CD14-positive monocyte (primary cell): ENCODE data around the gene STARD3. TPM values are rescaled to one million over a fixed set of nuclear protein-coding genes. Genes with fewer than 3 reads are reported as not detected.

ENCODE experiments used
- DNase-seq, 3 donors: peaks; one replicate each; pipeline ENCODE4 v3.0.0-alpha.2; 2011 to 2022
- H2AFZ ChIP-seq: 2 replicates; pipeline ENCODE4 v1.6.0; 2012; ENCODE audit warnings: mild to moderate bottlenecking, low read depth, low read length, inconsistent platforms; ENCODE audit not compliant: insufficient read depth, poor library complexity, severe bottlenecking
- H3K27ac ChIP-seq, 2 donors: 1 replicate in 1 of 2; 2 replicates in 1 of 2; pipeline ENCODE4 v1.5.1; 2012 to 2013; ENCODE audit warnings: low read length in 2 of 2, control low read depth in 1 of 2, inconsistent platforms in 1 of 2, low read depth in 1 of 2, mild to moderate bottlenecking in 1 of 2
- H3K27me3 ChIP-seq, 2 donors: one replicate each; pipeline versions ENCODE4 v1.6.0 to v1.6.1; 2011 to 2013; ENCODE audit warnings: low read length in 2 of 2; ENCODE audit not compliant: control insufficient read depth in 2 of 2, insufficient read depth in 2 of 2
- H3K36me3 ChIP-seq, 2 donors: replicated peaks in 1 of 2; 1 replicate in 1 of 2; 2 replicates in 1 of 2; pipeline versions ENCODE4 v1.5.1 to v1.6.1; 2012 to 2013; ENCODE audit warnings: low read length in 2 of 2, control low read depth in 1 of 2, inconsistent platforms in 1 of 2, mild to moderate bottlenecking in 1 of 2; ENCODE audit not compliant: insufficient read depth in 2 of 2, control insufficient read depth in 1 of 2
- H3K4me1 ChIP-seq, 2 donors: 1 replicate in 1 of 2; 2 replicates in 1 of 2; pipeline versions ENCODE4 v1.5.1 to v1.6.1; 2012 to 2013; ENCODE audit warnings: low read length in 2 of 2, control low read depth in 1 of 2, inconsistent platforms in 1 of 2, mild to moderate bottlenecking in 1 of 2, moderate library complexity in 1 of 2; ENCODE audit not compliant: insufficient read depth in 2 of 2, control insufficient read depth in 1 of 2
- H3K4me2 ChIP-seq: replicated peaks from 2 replicates; pipeline ENCODE3; 2012; ENCODE audit warnings: low read length, moderate library complexity, mild to moderate bottlenecking; ENCODE audit not compliant: poor library complexity, severe bottlenecking; ENCODE audit errors: extremely low read depth
- H3K4me3 ChIP-seq, 3 experiments: fragments of 200-600 bp in 1 of 3; sonication (generic) in 1 of 3; replicated peaks in 1 of 3; 1 replicate in 2 of 3; 2 replicates in 1 of 3; pipeline ENCODE4 v1.5.1; 2011 to 2013; ENCODE audit warnings: low read length in 3 of 3, mild to moderate bottlenecking in 3 of 3, control low read depth in 2 of 3, low read depth in 2 of 3, inconsistent platforms in 1 of 3, moderate library complexity in 1 of 3
- H3K79me2 ChIP-seq: 2 replicates; pipeline ENCODE4 v1.6.0; 2012; ENCODE audit warnings: mild to moderate bottlenecking, control low read depth, inconsistent platforms, low read length, moderate library complexity; ENCODE audit not compliant: insufficient read depth
- H3K9ac ChIP-seq: 2 replicates; pipeline ENCODE4 v1.6.0; 2017; ENCODE audit warnings: low read length, mild to moderate bottlenecking; ENCODE audit not compliant: insufficient read depth, poor library complexity, severe bottlenecking
- H3K9me3 ChIP-seq, 2 donors: replicated peaks in 1 of 2; 1 replicate in 1 of 2; 2 replicates in 1 of 2; pipeline versions ENCODE4 v1.5.1 to v1.6.1; 2012 to 2013; ENCODE audit warnings: low read length in 2 of 2, control low read depth in 1 of 2; ENCODE audit not compliant: control insufficient read depth in 1 of 2, insufficient read depth in 1 of 2
- H4K20me1 ChIP-seq: 2 replicates; pipeline ENCODE4 v1.6.0; 2012; ENCODE audit warnings: mild to moderate bottlenecking, low read length, control low read depth, moderate library complexity; ENCODE audit not compliant: insufficient read depth
- H3K27ac Mint-ChIP-seq, 7 donors: one replicate each; pipeline ENCODE4 v1.8.0; 2020; ENCODE audit warnings: mild to moderate bottlenecking in 7 of 7, mixed read lengths in 7 of 7, moderate library complexity in 6 of 7, inconsistent platforms in 2 of 7
- H3K27me3 Mint-ChIP-seq, 3 donors: one replicate each; pipeline ENCODE4 v1.8.0; 2021 to 2022; ENCODE audit warnings: low read depth in 3 of 3, mild to moderate bottlenecking in 3 of 3, mixed read lengths in 3 of 3, moderate library complexity in 3 of 3, inconsistent platforms in 1 of 3
- H3K36me3 Mint-ChIP-seq, 2 donors: one replicate each; pipeline ENCODE4 v1.8.0; 2020; ENCODE audit warnings: mixed read lengths in 2 of 2, inconsistent platforms in 1 of 2, mild to moderate bottlenecking in 1 of 2
- H3K4me1 Mint-ChIP-seq: one replicate; pipeline ENCODE4 v1.8.0; 2020; ENCODE audit warnings: mild to moderate bottlenecking, mixed read lengths
- H3K4me3 Mint-ChIP-seq, 2 donors: one replicate each; pipeline ENCODE4 v1.8.0; 2020; ENCODE audit warnings: mild to moderate bottlenecking in 2 of 2, mixed read lengths in 2 of 2, moderate library complexity in 1 of 2
- H3K9me3 Mint-ChIP-seq, 7 donors: one replicate each; pipeline ENCODE4 v1.8.0; 2020 to 2022; ENCODE audit warnings: mixed read lengths in 7 of 7, mild to moderate bottlenecking in 6 of 7, moderate library complexity in 6 of 7, inconsistent platforms in 2 of 7
- CTCF ChIP-seq: fragments of 200-600 bp; IDR thresholded peaks from one replicate; pipeline ENCODE4 v1.8.0; 2022; ENCODE audit warnings: antibody characterized with exemption, mild to moderate bottlenecking
- WGBS: methylation state at CpG from one replicate; pipeline ENCODE4 v1.1.5; 2013; ENCODE audit warnings: missing lambda C conversion rate; ENCODE audit not compliant: insufficient coverage; 5-methylcytosine and 5-hydroxymethylcytosine counted together
- intact Hi-C, 2 donors: fragments of 100-400 bp; cut with micrococcal nuclease; formaldehyde crosslinking; loops; one replicate each; pipeline versions ENCODE4 v1.15.0 to v1.15.1; 2023
- polyA plus RNA-seq, 3 donors: library from polyadenylated mRNA; depleted of rRNA in 1 of 3; unstranded in 2 of 3; stranded (reverse) in 1 of 3; fragments of 300-500 nt in 2 of 3; fragments of >200 nt in 1 of 3; fragmentation: Illumina TruSeq in 2 of 3; gene quantifications; 1 replicate in 2 of 3; 2 replicates in 1 of 3; pipeline ENCODE4 v1.2.3, GENCODE V29; 2012 to 2021

The STARD3 gene
- polyA plus RNA-seq, 3 donors: 35.1 to 114 (median 45.3) TPM

GRCh38 chr17:39664581-39665561, 27.9 kb downstream of the STARD3 start, which contains the start of gene TCAP:
TCAP (plus strand) TSS chr17:39665349; CDS start chr17:39665360, 11 bp downstream.
- H3K27ac ChIP-seq: no peak within 1 kb of the TSS
- H3K36me3 Mint-ChIP-seq: peaks cover 28 to 32% of the 10 kb centered on the region in 2 donors
- H3K4me2 ChIP-seq: no peak within 1 kb of the TSS
- intact Hi-C loops: loop anchor here in 1 of 2 donors (5.0 kb wide), 1 partner anchor 43 kb away; no protein-coding TSS in a partner anchor
- peaks cover 19 to 49% of the 10 kb centered on the region in 2 donors for H3K27me3 ChIP-seq
- peaks cover 0 to 14% (median 5%) of the 10 kb centered on the region in 7 donors for H3K9me3 Mint-ChIP-seq
- H3K27ac Mint-ChIP-seq: peak within 1 kb of the TSS in 1 of 7 donors; percentile 71
- H3K4me1 Mint-ChIP-seq: peaks cover 12% of the 10 kb centered on the region
- peaks cover 29 to 33% of the 10 kb centered on the region in 2 donors for H3K36me3 ChIP-seq
- WGBS: 81% methylated on average over 9 of the region's 15 CpGs
- peaks cover 7% of the 10 kb centered on the region for H4K20me1 ChIP-seq
- no peak for TF ChIP-seq CTCF
- H2AFZ ChIP-seq: no peak within 1 kb of the TSS
- peak within 1 kb of the TSS in 1 of 2 donors; percentile 46 for H3K4me3 Mint-ChIP-seq
- H3K4me1 ChIP-seq: peaks cover 14 to 17% of the 10 kb centered on the region in 2 donors
- H3K4me3 ChIP-seq: no peak within 1 kb of the TSS
- H3K27me3 Mint-ChIP-seq: peaks cover 44 to 62% (median 51%) of the 10 kb centered on the region in 3 donors
- no peak for DNase-seq
- H3K9me3 ChIP-seq: peaks cover 0 to 11% of the 10 kb centered on the region in 2 donors
- H3K9ac ChIP-seq: no peak within 1 kb of the TSS
- H3K79me2 ChIP-seq: no peaks in the 10 kb centered on the region

- H3K27ac Mint-ChIP-seq: no peak overlapping the region
- DNase-seq: no peak
- no peaks in the 10 kb centered on the region for H3K79me2 ChIP-seq
- peaks cover 23 to 24% of the 10 kb centered on the region in 2 donors for H3K36me3 Mint-ChIP-seq
- H3K9me3 Mint-ChIP-seq: peaks cover 0 to 14% (median 5%) of the 10 kb centered on the region in 7 donors
- peaks cover 0 to 11% of the 10 kb centered on the region in 2 donors for H3K9me3 ChIP-seq
- H3K36me3 ChIP-seq: peaks cover 22 to 24% of the 10 kb centered on the region in 2 donors
- peaks cover 12 to 14% of the 10 kb centered on the region in 2 donors for H3K4me1 ChIP-seq
- intact Hi-C loops: loop anchor here in 1 of 2 donors (5.0 kb wide), 1 partner anchor 43 kb away; no protein-coding TSS in a partner anchor
- H3K4me1 Mint-ChIP-seq: peaks cover 10% of the 10 kb centered on the region
- H3K4me3 ChIP-seq: no peak overlapping the region
- peaks cover 7% of the 10 kb centered on the region for H4K20me1 ChIP-seq
- 80% methylated on average over 17 of the region's 17 CpGs for WGBS
- H3K4me2 ChIP-seq: no peak overlapping the region
- H3K4me3 Mint-ChIP-seq: peak overlapping the region in 1 of 2 donors; percentile 46
- H3K27me3 ChIP-seq: peaks cover 19 to 58% of the 10 kb centered on the region in 2 donors
- H3K9ac ChIP-seq: no peak overlapping the region
- peaks cover 47 to 70% (median 58%) of the 10 kb centered on the region in 3 donors for H3K27me3 Mint-ChIP-seq
- H2AFZ ChIP-seq: no peak overlapping the region
- H3K27ac ChIP-seq: no peak overlapping the region
- TF ChIP-seq CTCF: no peak
Observed at GRCh38 chr17:39665642-39666224, 28.8 kb downstream of the STARD3 start.
